Measurements from ENCODE around the gene WBP11. TPM values are rescaled to one million over a fixed set of nuclear protein-coding genes. Genes with fewer than 3 reads are reported as not detected.

The WBP11 gene
- total RNA-seq, 1 experiment from 2014 or later: 47.3 TPM

DNA sequence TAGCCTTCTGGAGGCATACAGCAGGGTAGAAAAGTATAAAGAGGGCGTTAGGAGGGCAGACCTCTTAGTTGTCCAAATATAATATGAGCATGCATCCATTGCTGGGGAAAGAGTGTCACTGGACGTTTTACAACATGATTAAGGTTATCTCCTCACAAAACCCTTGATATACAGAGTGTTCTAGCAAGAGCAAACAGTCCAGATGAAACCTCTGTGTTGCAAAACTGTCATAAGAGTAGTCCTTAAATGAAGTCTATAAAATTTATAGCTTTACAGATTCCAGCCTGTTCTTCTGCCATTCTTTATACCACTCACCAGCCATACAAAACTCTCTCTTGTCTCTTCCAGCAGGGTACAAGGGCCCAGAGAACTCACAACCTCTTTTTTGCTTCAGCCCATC, 21.7 kb downstream of the WBP11 start:
- intact Hi-C loops (cut with micrococcal nuclease; ENCODE audit: unreplicated experiment) (no loop called here), in situ Hi-C loops (cut with HindIII; ENCODE audit: low pct_unique_long_range_greater_than_20kb, low sequenced_read_pairs) (no loop called here)
- POLR2A ChIA-PET: no interaction called here
- H3K4me1 ChIP-seq (ENCODE audit: control insufficient read depth, insufficient read depth, low read length): peaks cover 4% of the 10 kb centered on the region; the same call in 1 of the 2 replicates
- H3K27ac ChIP-seq (ENCODE audit: low read length): no peak overlapping the region
- no peak overlapping the region for H3K4me3 ChIP-seq (ENCODE audit: low read depth in 2 of 2, low read length in 2 of 2)
- no peaks in the 10 kb centered on the region for H3K9me3 ChIP-seq (ENCODE audit: control insufficient read depth, insufficient read depth, low read depth, low read length)
- CTCF ChIA-PET: no interaction called here
- no peak for DNase-seq (ENCODE audit: low read depth, low spot score)
- TF ChIP-seq REST (IDR thresholded peaks at IDR 0.05; ENCODE audit: insufficient read depth in 1 of 2, low read depth in 2 of 2, low read length in 1 of 2): no peak
- no peak for TF ChIP-seq SIN3A (IDR thresholded peaks at IDR 0.05; ENCODE audit: borderline replicate concordance, insufficient read depth, low read depth, low read length)
- TF ChIP-seq CTCF (IDR thresholded peaks at IDR 0.05): no peak
- TF ChIP-seq TCF7L2 (IDR thresholded peaks at IDR 0.05; ENCODE audit: low read depth, low read length): no peak
- TF ChIP-seq POLR2AphosphoS5 (IDR thresholded peaks at IDR 0.05; ENCODE audit: low read depth, low read length): no peak
- ATAC-seq: no peak
- no TSS peak for BruUV-seq (replicated peaks)
- peaks cover 5% of the 10 kb centered on the region for H3K36me3 ChIP-seq (ENCODE audit: control insufficient read depth, insufficient read depth, low read length)
- no peaks in the 10 kb centered on the region for H3K27me3 ChIP-seq (ENCODE audit: control insufficient read depth, insufficient read depth, low read length)

DNA sequence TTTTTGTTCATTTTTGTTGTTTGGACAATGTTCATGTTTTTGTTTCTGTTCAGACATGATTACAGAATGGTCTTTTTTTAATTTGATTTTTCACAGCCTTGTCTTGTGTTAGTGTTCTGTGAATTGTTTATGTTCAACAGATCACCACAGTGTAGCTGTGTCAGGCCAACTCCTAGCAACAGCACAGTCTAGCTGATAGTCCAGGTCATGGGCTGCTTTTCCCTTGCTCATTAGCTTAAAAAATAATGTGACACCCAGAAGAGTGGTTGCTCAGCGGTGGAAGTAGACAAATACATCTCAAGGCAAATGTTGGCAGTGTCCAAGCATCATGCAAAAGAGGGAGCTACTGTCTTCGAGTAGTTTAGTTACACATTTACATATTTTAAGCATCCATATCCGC, 22.4 kb downstream of the WBP11 start:
- Histone ChIP-seq H3K4me1 (ENCODE audit: control insufficient read depth, insufficient read depth, low read length) (peaks cover 11% of the 10 kb centered on the region), H3K27ac (ENCODE audit: low read length) (no peak overlapping the region), H3K27me3 (ENCODE audit: control insufficient read depth, insufficient read depth, low read length) (no peaks in the 10 kb centered on the region), H3K36me3 (ENCODE audit: control insufficient read depth, insufficient read depth, low read length) (no peaks in the 10 kb centered on the region; the same call in 1 of the 2 replicates), H3K9me3 (ENCODE audit: control insufficient read depth, insufficient read depth, low read depth, low read length) (no peaks in the 10 kb centered on the region), H3K4me3 (ENCODE audit: low read depth in 2 of 2, low read length in 2 of 2) (no peak overlapping the region)
- ChIA-PET CTCF (no interaction called here), POLR2A (no interaction called here)
- no peak for TF ChIP-seq POLR2AphosphoS5 (IDR thresholded peaks at IDR 0.05; ENCODE audit: low read depth, low read length)
- TF ChIP-seq TCF7L2 (IDR thresholded peaks at IDR 0.05; ENCODE audit: low read depth, low read length): no peak
- no peak for TF ChIP-seq CTCF (IDR thresholded peaks at IDR 0.05)
- no peak for TF ChIP-seq REST (IDR thresholded peaks at IDR 0.05; ENCODE audit: insufficient read depth in 1 of 2, low read depth in 2 of 2, low read length in 1 of 2)
- TF ChIP-seq SIN3A (IDR thresholded peaks at IDR 0.05; ENCODE audit: borderline replicate concordance, insufficient read depth, low read depth, low read length): no peak
- no peak for ATAC-seq
- in situ Hi-C loops (cut with HindIII; ENCODE audit: low pct_unique_long_range_greater_than_20kb, low sequenced_read_pairs): no loop called here
- DNase-seq (ENCODE audit: low read depth, low spot score): no peak
- intact Hi-C loops (cut with micrococcal nuclease; ENCODE audit: unreplicated experiment): no loop called here
- no TSS peak for BruUV-seq (replicated peaks)

All from Panc1 (cell line).